Ovary (tissue), 9 donors: ENCODE measurements around the gene RNF224. TPM values are rescaled to one million over a fixed set of nuclear protein-coding genes. Genes with fewer than 3 reads are reported as not detected.

Experiments used
- DNase-seq, 5 donors: peaks; one replicate each; pipeline ENCODE4 v3.0.0-alpha.2; 2019 to 2020
- H3K27ac ChIP-seq, 2 donors: fragments of 200-600 bp; one replicate each; pipeline versions ENCODE4 v1.5.1 to v1.8.0; 2019 to 2022
- H3K27me3 ChIP-seq: fragments of 200-600 bp; one replicate; pipeline ENCODE4 v1.8.0; 2022
- H3K36me3 ChIP-seq: fragments of 200-600 bp; sonication (generic); one replicate; pipeline ENCODE4 v1.5.1; 2019
- H3K4me1 ChIP-seq: one replicate; pipeline ENCODE4 v1.8.1; 2013; ENCODE audit warnings: mild to moderate bottlenecking, moderate library complexity; ENCODE audit not compliant: insufficient read depth
- H3K4me3 ChIP-seq: fragments of 200-600 bp; sonication (generic); one replicate; pipeline ENCODE4 v1.5.1; 2017
- H3K9me3 ChIP-seq, 2 donors: fragments of 200-600 bp in 1 of 2; sonication (generic) in 1 of 2; one replicate each; pipeline versions ENCODE4 v1.5.1 to v1.8.1; 2013 to 2019; ENCODE audit warnings: mild to moderate bottlenecking in 1 of 2, moderate library complexity in 1 of 2
- EP300 ChIP-seq: sonication (generic); formaldehyde crosslinking; IDR thresholded peaks from one replicate; pipeline ENCODE4 v1.6.1; 2017; ENCODE audit warnings: antibody characterized with exemption
- POLR2A ChIP-seq: fragments of 450-650 bp; IDR thresholded peaks from one replicate; pipeline ENCODE4 v1.6.1; 2017; ENCODE audit warnings: antibody characterized with exemption, mild to moderate bottlenecking, moderate library complexity
- WGBS, 3 donors: extraction: QIAGEN DNeasy Blood & Tissue Kit in 1 of 3; methylation state at CpG; one replicate each; pipeline versions ENCODE4 v1.1.5 to v1.1.7; 2013 to 2017; 5-methylcytosine and 5-hydroxymethylcytosine counted together
- intact Hi-C, 4 donors: fragments of 100-400 bp; cut with DNase I; formaldehyde crosslinking; loops; one replicate each; pipeline versions ENCODE4 v1.11.0 to v1.15.1; 2022 to 2023
- polyA plus RNA-seq, 2 donors: library from polyadenylated mRNA; stranded (reverse); fragments of 200-250 nt in 1 of 2; fragments of 350-450 nt in 1 of 2; fragmentation: Illumina TruSeq in 1 of 2; extraction: RNeasy Lipid Tissue Mini Kit (QIAGEN cat#74804) in 1 of 2; gene quantifications; one replicate each; pipeline ENCODE4 v1.2.3, GENCODE V29; 2013 to 2014
- total RNA-seq, 7 donors: library from RNA; depleted of rRNA in 2 of 7; stranded (reverse); fragments of >200 nt in 2 of 7; fragmentation: NEBNext Ultra II Directional in 3 of 7; extraction: Animal tissue kit (Norgen Biotek cat#: 25700) in 3 of 7; gene quantifications; one replicate each; pipeline versions ENCODE4 v1.1.0 to v1.2.4, GENCODE V29; 2016 to 2023
- TF ChIP-seq, protein P1 (sequence below), 3 donors: fragments of 450-650 bp in 2 of 3; fragments of 200-600 bp in 1 of 3; IDR thresholded peaks; one replicate each; pipeline versions ENCODE4 v1.5.1 to v1.8.0; 2016 to 2022; ENCODE audit warnings: antibody characterized with exemption in 3 of 3, mild to moderate bottlenecking in 1 of 3
- donor health status: DM: no; HTN: no; CAD: no; lungs with moderate emphysema.
- donor health status: DM: no; HTN: no; CAD: no.
- donor health status: Bipolar disorder and iron deficiency.
- donor health status: DM: yes; HTN: yes; CAD: no.
- donor health status: DM: no; HTN: no; CAD: no.
- donor health status: DM: yes; HTN: yes; CAD: no.

RNF224 gene
- total and polyA plus RNA-seq, 9 donors = 0.92 TPM; not detected in 8

DNA sequence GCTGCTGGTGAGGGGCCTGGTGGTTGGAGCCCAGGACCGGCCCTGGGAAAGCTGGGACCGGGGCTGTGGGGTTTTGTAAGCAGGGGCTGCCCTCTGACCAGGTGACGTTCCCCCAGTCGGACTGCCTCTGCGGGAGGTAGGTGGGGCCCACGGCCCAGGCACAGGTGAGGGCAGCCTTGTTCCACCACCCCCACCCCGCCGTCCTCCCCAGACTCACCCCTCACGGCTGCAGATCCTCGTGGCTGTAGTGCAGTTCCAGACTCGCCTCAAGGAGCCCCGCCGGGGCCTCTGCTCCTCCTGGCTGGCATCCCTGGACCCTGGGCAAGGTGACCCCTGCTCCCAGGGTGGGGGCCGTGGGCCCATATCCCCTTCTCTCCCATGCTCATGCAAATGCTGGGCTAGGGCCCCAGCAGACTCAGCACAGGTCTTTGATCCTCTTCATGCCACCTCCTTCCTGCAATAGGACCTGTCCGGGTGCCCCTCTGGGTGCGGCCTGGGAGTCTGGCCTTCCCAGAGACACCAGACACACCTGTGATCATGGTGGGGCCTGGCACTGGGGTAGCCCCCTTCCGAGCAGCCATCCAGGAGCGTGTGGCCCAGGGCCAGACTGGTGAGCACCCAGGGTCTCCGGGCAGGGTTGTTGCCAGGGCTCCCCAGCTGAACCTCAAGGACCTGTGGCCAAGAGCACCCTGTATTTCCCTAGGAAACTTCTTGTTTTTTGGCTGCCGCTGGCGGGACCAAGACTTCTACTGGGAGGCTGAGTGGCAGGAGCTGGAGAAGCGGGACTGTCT, 11.9 kb upstream of the RNF224 start:
- H3K27ac ChIP-seq = no peak overlapping the region
- TF ChIP-seq, protein P1, sequence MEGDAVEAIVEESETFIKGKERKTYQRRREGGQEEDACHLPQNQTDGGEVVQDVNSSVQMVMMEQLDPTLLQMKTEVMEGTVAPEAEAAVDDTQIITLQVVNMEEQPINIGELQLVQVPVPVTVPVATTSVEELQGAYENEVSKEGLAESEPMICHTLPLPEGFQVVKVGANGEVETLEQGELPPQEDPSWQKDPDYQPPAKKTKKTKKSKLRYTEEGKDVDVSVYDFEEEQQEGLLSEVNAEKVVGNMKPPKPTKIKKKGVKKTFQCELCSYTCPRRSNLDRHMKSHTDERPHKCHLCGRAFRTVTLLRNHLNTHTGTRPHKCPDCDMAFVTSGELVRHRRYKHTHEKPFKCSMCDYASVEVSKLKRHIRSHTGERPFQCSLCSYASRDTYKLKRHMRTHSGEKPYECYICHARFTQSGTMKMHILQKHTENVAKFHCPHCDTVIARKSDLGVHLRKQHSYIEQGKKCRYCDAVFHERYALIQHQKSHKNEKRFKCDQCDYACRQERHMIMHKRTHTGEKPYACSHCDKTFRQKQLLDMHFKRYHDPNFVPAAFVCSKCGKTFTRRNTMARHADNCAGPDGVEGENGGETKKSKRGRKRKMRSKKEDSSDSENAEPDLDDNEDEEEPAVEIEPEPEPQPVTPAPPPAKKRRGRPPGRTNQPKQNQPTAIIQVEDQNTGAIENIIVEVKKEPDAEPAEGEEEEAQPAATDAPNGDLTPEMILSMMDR (IDR thresholded peaks at IDR 0.05) = no peak
- TF ChIP-seq POLR2A = no peak
- no peak for TF ChIP-seq EP300
- no peaks in the 10 kb centered on the region for H3K27me3 ChIP-seq
- no peaks in the 10 kb centered on the region for H3K9me3 ChIP-seq
- no peak for DNase-seq
- H3K4me3 ChIP-seq = no peak overlapping the region
- H3K4me1 ChIP-seq = peaks cover 5% of the 10 kb centered on the region
- intact Hi-C loops = no loop called here
- H3K36me3 ChIP-seq = no peaks in the 10 kb centered on the region
- WGBS, 3 donors = 89 to 91% (median 90%) methylated on average over 21 to 22 of the region's 22 CpGs

DNA sequence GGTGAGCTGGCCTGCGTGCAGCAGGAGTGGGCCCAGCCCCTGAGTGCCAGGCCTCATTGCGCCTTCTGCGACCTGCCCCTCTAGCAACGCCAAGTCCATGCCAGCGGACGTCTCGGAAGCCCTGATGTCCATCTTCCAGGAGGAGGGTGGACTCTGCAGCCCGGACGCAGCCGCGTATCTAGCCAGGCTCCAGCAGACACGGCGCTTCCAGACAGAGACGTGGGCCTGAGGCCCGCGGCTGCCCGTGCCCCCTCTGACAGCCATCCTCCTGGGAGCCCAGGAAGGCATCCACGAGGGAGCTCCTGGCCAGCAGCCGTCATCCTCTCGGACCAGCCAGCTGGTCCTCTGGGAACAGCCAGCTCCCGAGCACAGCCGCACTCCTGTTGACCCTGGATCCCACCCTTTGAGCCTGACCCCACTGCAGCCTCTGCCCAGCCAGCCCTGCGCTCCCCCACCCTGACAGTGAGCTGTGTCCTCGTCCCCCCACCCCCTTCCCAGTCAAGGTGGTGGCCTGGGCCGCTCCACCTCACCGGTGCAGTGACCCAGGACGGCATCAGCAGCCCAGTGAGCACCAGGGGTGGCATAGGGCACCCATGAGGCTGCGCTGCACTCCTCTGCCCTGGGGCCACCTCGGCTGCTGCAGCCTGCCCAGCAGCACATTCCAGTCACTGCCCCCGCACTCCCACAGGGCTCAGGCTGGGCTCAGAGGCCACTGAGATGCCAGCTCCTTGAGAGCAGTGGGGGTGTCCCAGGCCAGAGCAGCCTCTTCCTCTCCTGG, 10.9 kb upstream of the RNF224 start:
- H3K27ac ChIP-seq = no peak overlapping the region
- H3K9me3 ChIP-seq = no peaks in the 10 kb centered on the region
- no peaks in the 10 kb centered on the region for H3K27me3 ChIP-seq
- WGBS, 3 donors = 84 to 90% (median 87%) methylated on average over 29 to 30 of the region's 30 CpGs
- intact Hi-C loops = no loop called here
- TF ChIP-seq EP300 = no peak
- TF ChIP-seq, protein P1 (IDR thresholded peaks at IDR 0.05) = no peak
- TF ChIP-seq POLR2A = no peak
- DNase-seq = no peak
- H3K4me1 ChIP-seq = peaks cover 5% of the 10 kb centered on the region
- H3K4me3 ChIP-seq = no peak overlapping the region
- no peaks in the 10 kb centered on the region for H3K36me3 ChIP-seq

DNA sequence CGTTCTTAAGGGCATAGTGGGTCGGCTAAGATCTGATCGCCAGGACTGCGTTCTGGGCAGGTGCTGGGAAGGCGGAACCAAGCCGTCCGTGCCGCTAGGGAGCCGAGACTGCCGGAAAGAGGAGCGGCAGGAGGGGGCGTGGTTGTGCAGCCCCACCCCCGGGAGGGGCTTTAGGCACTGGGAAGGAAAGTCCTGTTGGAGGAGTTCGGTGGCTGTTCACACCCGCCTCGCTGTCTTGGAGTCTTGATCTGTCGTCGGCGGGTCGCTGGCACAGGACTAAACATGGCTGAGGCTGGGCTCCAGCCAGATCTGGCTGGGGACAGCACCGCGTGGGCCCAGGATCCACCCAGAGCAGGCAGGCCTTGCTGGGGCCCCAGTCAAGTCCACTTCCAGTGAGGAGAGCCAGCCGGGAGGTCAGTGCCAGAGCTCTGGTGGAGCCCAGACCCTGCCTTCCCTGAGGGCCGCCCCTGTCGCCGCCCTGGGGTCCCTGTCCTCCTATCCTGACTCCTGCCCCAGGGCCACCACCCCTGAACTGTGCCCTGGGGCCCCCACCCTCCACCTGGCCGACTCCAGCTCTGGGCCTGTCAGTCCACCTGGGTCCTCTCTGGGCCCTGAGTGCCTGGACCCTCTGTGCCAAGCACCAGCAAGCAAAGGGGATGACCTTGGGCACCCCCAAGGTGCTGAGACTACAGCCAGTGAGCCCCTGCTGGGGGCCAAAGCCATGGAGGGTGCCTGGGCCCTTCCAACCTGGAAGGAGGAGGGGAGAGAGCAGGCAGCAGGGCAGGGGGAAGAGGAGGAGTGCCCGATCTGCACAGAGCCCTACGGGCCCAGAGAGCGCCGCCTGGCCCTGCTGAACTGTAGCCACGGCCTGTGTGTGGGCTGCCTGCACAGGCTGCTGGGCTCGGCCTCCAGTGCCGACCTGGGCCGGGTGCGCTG, 9.8 kb upstream of the RNF224 start:
- no peaks in the 10 kb centered on the region for H3K9me3 ChIP-seq
- intact Hi-C loops = no loop called here
- peaks cover 6% of the 10 kb centered on the region for H3K4me1 ChIP-seq
- H3K27ac ChIP-seq = no peak overlapping the region
- TF ChIP-seq POLR2A = no peak
- no peak for TF ChIP-seq EP300
- TF ChIP-seq, protein P1 (IDR thresholded peaks at IDR 0.05) = no peak
- no peaks in the 10 kb centered on the region for H3K36me3 ChIP-seq
- DNase-seq = peak in 3 of 5 donors; percentile 51 to 72 (median 59)
- 40 to 66% (median 46%) methylated on average over 16 to 36 of the region's 36 CpGs for WGBS, 3 donors
- H3K4me3 ChIP-seq = peak overlapping the region; percentile 14
- no peaks in the 10 kb centered on the region for H3K27me3 ChIP-seq

DNA sequence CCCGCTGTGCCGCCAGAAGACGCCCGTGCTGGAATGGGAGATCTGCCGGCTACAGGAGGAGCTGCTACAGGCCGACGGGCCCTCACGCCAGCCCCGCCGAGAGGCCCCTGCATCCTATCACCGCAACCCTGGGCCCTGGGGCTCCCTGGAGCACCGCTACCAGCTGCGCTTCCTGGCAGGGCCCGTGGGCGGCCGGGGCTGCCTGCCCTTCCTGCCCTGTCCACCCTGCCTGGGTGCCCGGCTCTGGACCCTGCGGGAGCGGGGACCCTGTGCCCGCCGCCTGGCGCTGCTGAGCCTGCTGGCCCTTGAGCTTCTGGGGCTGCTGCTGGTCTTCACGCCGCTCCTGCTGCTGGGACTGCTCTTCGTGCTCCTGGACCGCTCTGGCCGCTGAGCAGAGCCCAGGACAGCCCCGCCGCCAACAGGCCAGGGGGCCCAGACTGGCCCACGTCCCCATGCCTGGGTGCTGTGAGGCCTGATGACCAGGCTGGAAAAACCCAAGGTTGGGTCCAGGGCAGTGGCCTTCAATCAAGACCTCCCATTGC, 9.0 kb upstream of the RNF224 start:
- no peak for DNase-seq
- no peak overlapping the region for H3K27ac ChIP-seq
- WGBS, 3 donors = 81 to 92% (median 90%) methylated on average over 20 to 30 of the region's 30 CpGs
- intact Hi-C loops = no loop called here
- H3K27me3 ChIP-seq = no peaks in the 10 kb centered on the region
- peaks cover 11% of the 10 kb centered on the region for H3K4me1 ChIP-seq
- H3K9me3 ChIP-seq = no peaks in the 10 kb centered on the region
- H3K4me3 ChIP-seq = no peak overlapping the region
- TF ChIP-seq, protein P1 (IDR thresholded peaks at IDR 0.05) = no peak
- TF ChIP-seq POLR2A (no peak), EP300 (no peak)
- no peaks in the 10 kb centered on the region for H3K36me3 ChIP-seq
